Activated T-cell treated with anti-CD3 and anti-CD28 coated beads, Interleukin-2, amount 50 U/mL, for 24 hours (primary cell): Measurements from ENCODE around the gene CMA1.

Source experiments
- DNase-seq: peaks from one replicate; pipeline ENCODE4 v3.0.0-alpha.2; 2020
- H3K27ac Mint-ChIP-seq: 2 replicates; pipeline ENCODE4 v1.8.0; 2020; ENCODE audit warnings: mild to moderate bottlenecking, mixed read lengths
- H3K27me3 Mint-ChIP-seq: 2 replicates; pipeline ENCODE4 v1.8.0; 2020; ENCODE audit warnings: mixed read lengths
- H3K36me3 Mint-ChIP-seq: 2 replicates; pipeline ENCODE4 v1.8.0; 2020; ENCODE audit warnings: low read depth, mixed read lengths
- H3K4me1 Mint-ChIP-seq: 2 replicates; pipeline ENCODE4 v1.8.0; 2020; ENCODE audit warnings: low read depth, mixed read lengths
- H3K4me3 Mint-ChIP-seq: 2 replicates; pipeline ENCODE4 v1.8.0; 2020; ENCODE audit warnings: mild to moderate bottlenecking, moderate library complexity, mixed read lengths
- H3K9me3 Mint-ChIP-seq: 2 replicates; pipeline ENCODE4 v1.8.0; 2020; ENCODE audit warnings: mixed read lengths

CMA1 gene

GRCh38 chr14:24456980-24457379 lies 51.1 kb downstream of the CMA1 start:
- no peak overlapping the region for H3K27ac Mint-ChIP-seq
- no peak for DNase-seq
- H3K36me3 Mint-ChIP-seq = peaks cover 17% of the 10 kb centered on the region
- peaks cover 4% of the 10 kb centered on the region for H3K4me1 Mint-ChIP-seq
- H3K27me3 Mint-ChIP-seq = no peaks in the 10 kb centered on the region
- peaks cover 11% of the 10 kb centered on the region for H3K9me3 Mint-ChIP-seq
- no peak overlapping the region for H3K4me3 Mint-ChIP-seq
